ENCODE measurements around the gene CACNG4. TPM values are rescaled to one million over a fixed set of nuclear protein-coding genes. Genes with fewer than 3 reads are reported as not detected.

Gene CACNG4
- total RNA-seq, 1 experiment from 2014 or later, result 6.3 TPM

- WGBS (ENCODE audit: extremely low coverage, insufficient read length, low lambda C conversion rate), result no CpG with 5 or more reads among the region's 14 CpGs
- no peak overlapping the region for H3K27ac ChIP-seq (ENCODE audit: insufficient read length, low read depth, low read length)
- no peak overlapping the region for H3K9ac ChIP-seq (ENCODE audit: extremely low read depth, insufficient read length, low read length)
Observed at GRCh38 chr17:67017910-67018309, 53.4 kb downstream of the CACNG4 start.

More at GRCh38 chr17:67017910-67018309, 53.4 kb downstream of the CACNG4 start:
- no peak overlapping the region for H3K23ac ChIP-seq (ENCODE audit: insufficient read length, low read depth, low read length)
- no peaks in the 10 kb centered on the region for H3K23me2 ChIP-seq (ENCODE audit: insufficient read length, low read depth, low read length, poor library complexity, severe bottlenecking)
- no peak for DNase-seq
- H4K5ac ChIP-seq (ENCODE audit: insufficient read length, low read depth, low read length), result no peak overlapping the region
- H3K4me2 ChIP-seq (ENCODE audit: insufficient read depth, insufficient read length, low read length), result no peak overlapping the region
- H4K91ac ChIP-seq (ENCODE audit: insufficient read length, low read depth, low read length), result no peak overlapping the region
- H4K8ac ChIP-seq (replicated peaks; ENCODE audit: insufficient read length, low read depth, low read length), result no peak overlapping the region
- H3K27me3 ChIP-seq (ENCODE audit: insufficient read depth, low read length), result no peaks in the 10 kb centered on the region
- no peaks in the 10 kb centered on the region for H4K20me1 ChIP-seq (ENCODE audit: control insufficient read depth, insufficient read depth, insufficient read length)
- H2BK15ac ChIP-seq (ENCODE audit: low read depth, low read length), result no peak overlapping the region
- H3K4me1 Mint-ChIP-seq, result peaks cover 9 to 19% of the 10 kb centered on the region in 2 experiments
- H2BK12ac ChIP-seq (ENCODE audit: insufficient read length, low read depth, low read length), result no peak overlapping the region
- H3K18ac ChIP-seq (ENCODE audit: insufficient read length, low read depth, low read length), result no peak overlapping the region
- no peak overlapping the region for H2BK5ac ChIP-seq (ENCODE audit: insufficient read length, low read length)
- no peak overlapping the region for H2BK20ac ChIP-seq (ENCODE audit: low read depth, low read length, poor library complexity, severe bottlenecking)
- no peak overlapping the region for H3K4me3 Mint-ChIP-seq
- no peak overlapping the region for H2BK120ac ChIP-seq (ENCODE audit: low read depth, low read length, poor library complexity, severe bottlenecking)
- H3K9me3 Mint-ChIP-seq, result no peaks in the 10 kb centered on the region; a peak in 1 of 5 replicates
- no peaks in the 10 kb centered on the region for H3K9me3 ChIP-seq (ENCODE audit: control insufficient read depth, low read depth, low read length)
- no peaks in the 10 kb centered on the region for H3K27me3 Mint-ChIP-seq (ENCODE audit: low read depth)
- no peak overlapping the region for H3K4ac ChIP-seq (ENCODE audit: low read depth, low read length)
- H3K27ac Mint-ChIP-seq, result peak overlapping the region in 1 of 3 experiments; percentile 66; a peak in 3 of 7 replicates
- no peak overlapping the region for H2AFZ ChIP-seq (ENCODE audit: low read length)
- no peak overlapping the region for H2AK5ac ChIP-seq (ENCODE audit: insufficient read length, low read length)
- H3K79me2 ChIP-seq (ENCODE audit: insufficient read depth, low read length), result no peaks in the 10 kb centered on the region
- H3K14ac ChIP-seq (ENCODE audit: insufficient read depth, low read length), result no peak overlapping the region
- no peak overlapping the region for H3K56ac ChIP-seq (ENCODE audit: insufficient read length, low read depth, low read length)
- TF ChIP-seq CTCF (conservative IDR thresholded peaks at IDR 0.05), result no peak
- no peaks in the 10 kb centered on the region for H3K79me1 ChIP-seq (ENCODE audit: insufficient read depth, low read depth, low read length, poor library complexity, severe bottlenecking)
- no peak overlapping the region for H3T11ph ChIP-seq (ENCODE audit: low read length)
- no peaks in the 10 kb centered on the region for H3K36me3 Mint-ChIP-seq (ENCODE audit: insufficient read depth in 1 of 3, low read depth in 3 of 3)
- no peaks in the 10 kb centered on the region for H3K4me1 ChIP-seq (ENCODE audit: insufficient read depth, low read length)

Measured in H9 (cell line).